HUES64 (cell line): ENCODE data around the gene MFSD6.

Experiments
- H3K27ac ChIP-seq: 2 replicates; pipeline ENCODE4 v1.7.0; 2013; ENCODE audit warnings: low read depth, low read length, inconsistent platforms
- H3K27me3 ChIP-seq: 2 replicates; pipeline ENCODE4 v1.6.1; 2013; ENCODE audit warnings: mild to moderate bottlenecking, low read length; ENCODE audit not compliant: insufficient read depth
- H3K36me3 ChIP-seq: 2 replicates; pipeline ENCODE4 v1.6.1; 2013; ENCODE audit warnings: mild to moderate bottlenecking, low read length; ENCODE audit not compliant: insufficient read depth
- H3K4me1 ChIP-seq: 2 replicates; pipeline ENCODE4 v1.6.1; 2013; ENCODE audit warnings: mild to moderate bottlenecking, low read length, moderate library complexity; ENCODE audit not compliant: insufficient read depth
- H3K4me3 ChIP-seq: 2 replicates; pipeline ENCODE4 v1.5.1; 2013; ENCODE audit warnings: mild to moderate bottlenecking, low read length, moderate library complexity
- H3K9ac ChIP-seq: 2 replicates; pipeline ENCODE4 v1.6.1; 2013; ENCODE audit warnings: mild to moderate bottlenecking, low read depth, low read length
- H3K9me3 ChIP-seq: 2 replicates; pipeline ENCODE4 v1.6.1; 2013; ENCODE audit warnings: low read depth, low read length; ENCODE audit not compliant: insufficient read depth
- WGBS: fragments of 150-250, 120-280 bp; methylation state at CpG from one replicate; pipeline ENCODE4 v1.1.7; 2013; ENCODE audit warnings: missing lambda C conversion rate; 5-methylcytosine and 5-hydroxymethylcytosine counted together

Gene MFSD6

GRCh38 chr2:190443055-190443454 lies 34.9 kb downstream of the MFSD6 start:
- no peak overlapping the region for H3K9ac ChIP-seq
- H3K4me1 ChIP-seq: no peaks in the 10 kb centered on the region
- whole genome bisulfite sequencing: 100% methylated on average over 1 of the region's 2 CpGs
- H3K27me3 ChIP-seq: no peaks in the 10 kb centered on the region
- no peak overlapping the region for H3K4me3 ChIP-seq
- no peaks in the 10 kb centered on the region for H3K36me3 ChIP-seq
- no peak overlapping the region for H3K27ac ChIP-seq
- H3K9me3 ChIP-seq: no peaks in the 10 kb centered on the region

- H3K9me3 ChIP-seq: no peaks in the 10 kb centered on the region
- H3K9ac ChIP-seq: no peak overlapping the region
- 93% methylated on average over 3 of the region's 3 CpGs for WGBS
- H3K36me3 ChIP-seq: no peaks in the 10 kb centered on the region
- no peak overlapping the region for H3K27ac ChIP-seq
- no peaks in the 10 kb centered on the region for H3K27me3 ChIP-seq
- H3K4me3 ChIP-seq: no peak overlapping the region
- no peaks in the 10 kb centered on the region for H3K4me1 ChIP-seq
These were observed 35.8 kb downstream of the MFSD6 start for GRCh38 chr2:190443778-190444481.

GRCh38 chr2:190444976-190445375 lies 36.8 kb downstream of the MFSD6 start:
- Histone ChIP-seq H3K9me3 (no peaks in the 10 kb centered on the region), H3K27ac (no peak overlapping the region), H3K4me3 (no peak overlapping the region), H3K4me1 (no peaks in the 10 kb centered on the region), H3K9ac (no peak overlapping the region), H3K27me3 (no peaks in the 10 kb centered on the region), H3K36me3 (no peaks in the 10 kb centered on the region)
- WGBS: 89% methylated on average over 1 of the region's 1 CpG

GRCh38 chr2:190446193-190446592 lies 38.0 kb downstream of the MFSD6 start:
- H3K27ac ChIP-seq: no peak overlapping the region
- H3K4me1 ChIP-seq: no peaks in the 10 kb centered on the region
- WGBS: 95% methylated on average over 2 of the region's 2 CpGs
- H3K9ac ChIP-seq: no peak overlapping the region
- H3K36me3 ChIP-seq: no peaks in the 10 kb centered on the region
- H3K4me3 ChIP-seq: no peak overlapping the region
- no peaks in the 10 kb centered on the region for H3K9me3 ChIP-seq
- no peaks in the 10 kb centered on the region for H3K27me3 ChIP-seq

- Histone ChIP-seq H3K27me3 (no peaks in the 10 kb centered on the region), H3K4me3 (no peak overlapping the region), H3K9ac (no peak overlapping the region), H3K9me3 (no peaks in the 10 kb centered on the region), H3K27ac (no peak overlapping the region), H3K36me3 (no peaks in the 10 kb centered on the region), H3K4me1 (no peaks in the 10 kb centered on the region)
- WGBS: 94% methylated on average over 3 of the region's 3 CpGs
These were observed 38.8 kb downstream of the MFSD6 start for GRCh38 chr2:190446750-190447516.

- Histone ChIP-seq H3K9me3 (no peaks in the 10 kb centered on the region), H3K4me1 (no peaks in the 10 kb centered on the region), H3K4me3 (no peak overlapping the region), H3K27ac (no peak overlapping the region), H3K9ac (no peak overlapping the region), H3K36me3 (no peaks in the 10 kb centered on the region), H3K27me3 (no peaks in the 10 kb centered on the region)
These were observed 39.6 kb downstream of the MFSD6 start for GRCh38 chr2:190447766-190448165.

- WGBS: 100% methylated on average over 1 of the region's 3 CpGs
- H3K9ac ChIP-seq: no peak overlapping the region
- H3K4me1 ChIP-seq: no peaks in the 10 kb centered on the region
- no peaks in the 10 kb centered on the region for H3K9me3 ChIP-seq
- no peak overlapping the region for H3K4me3 ChIP-seq
- no peaks in the 10 kb centered on the region for H3K27me3 ChIP-seq
- H3K36me3 ChIP-seq: no peaks in the 10 kb centered on the region
- H3K27ac ChIP-seq: no peak overlapping the region
These were observed 41.8 kb downstream of the MFSD6 start for GRCh38 chr2:190449925-190450324.

GRCh38 chr2:190450363-190450762 lies 42.2 kb downstream of the MFSD6 start:
- Histone ChIP-seq H3K4me1 (no peaks in the 10 kb centered on the region), H3K27ac (no peak overlapping the region), H3K9me3 (no peaks in the 10 kb centered on the region), H3K36me3 (no peaks in the 10 kb centered on the region), H3K27me3 (no peaks in the 10 kb centered on the region), H3K4me3 (no peak overlapping the region), H3K9ac (no peak overlapping the region)
- 95% methylated on average over 2 of the region's 2 CpGs for WGBS

GRCh38 chr2:190451561-190452176 lies 43.5 kb downstream of the MFSD6 start:
- H3K9me3 ChIP-seq: no peaks in the 10 kb centered on the region
- 95% methylated on average over 2 of the region's 2 CpGs for WGBS
- no peaks in the 10 kb centered on the region for H3K36me3 ChIP-seq
- H3K27me3 ChIP-seq: no peaks in the 10 kb centered on the region
- no peak overlapping the region for H3K4me3 ChIP-seq
- H3K9ac ChIP-seq: no peak overlapping the region
- no peaks in the 10 kb centered on the region for H3K4me1 ChIP-seq
- no peak overlapping the region for H3K27ac ChIP-seq

- Histone ChIP-seq H3K4me1 (no peaks in the 10 kb centered on the region), H3K9ac (no peak overlapping the region), H3K27me3 (no peaks in the 10 kb centered on the region), H3K9me3 (no peaks in the 10 kb centered on the region), H3K4me3 (no peak overlapping the region), H3K36me3 (no peaks in the 10 kb centered on the region), H3K27ac (no peak overlapping the region)
- 67% methylated on average over 1 of the region's 1 CpG for WGBS
These were observed 44.3 kb downstream of the MFSD6 start for GRCh38 chr2:190452433-190452832.

- Histone ChIP-seq H3K27me3 (no peaks in the 10 kb centered on the region), H3K27ac (no peak overlapping the region), H3K9me3 (no peaks in the 10 kb centered on the region), H3K4me3 (no peak overlapping the region), H3K36me3 (no peaks in the 10 kb centered on the region), H3K4me1 (no peaks in the 10 kb centered on the region), H3K9ac (no peak overlapping the region)
- 100% methylated on average over 2 of the region's 2 CpGs for WGBS
These were observed 46.6 kb downstream of the MFSD6 start for GRCh38 chr2:190454795-190455194.
